Astrocyte (in vitro differentiated cells and primary cell): ENCODE measurements around the gene ZNF407. TPM values are rescaled to one million over a fixed set of nuclear protein-coding genes. Genes with fewer than 3 reads are reported as not detected.

Experiments used
- DNase-seq: peaks from one replicate; pipeline ENCODE4 v3.0.0-alpha.2; 2010; ENCODE audit warnings: low read depth
- FAIRE-seq: peaks from 2 replicates; lab custom pipeline; 2011; peaks lifted over from hg19 to GRCh38; lab: Jason Lieb, UNC
- H2AFZ ChIP-seq: 2 replicates; pipeline ENCODE4 v1.6.0; 2012; ENCODE audit warnings: low read depth, low read length, inconsistent platforms
- H3K27ac ChIP-seq: 2 replicates; pipeline ENCODE4 v1.5.1; 2011; ENCODE audit warnings: low read depth, low read length, inconsistent platforms
- H3K27me3 ChIP-seq: 2 replicates; pipeline ENCODE4 v1.6.0; 2011; ENCODE audit warnings: low read length, inconsistent platforms; ENCODE audit not compliant: insufficient read depth
- H3K36me3 ChIP-seq: 2 replicates; pipeline ENCODE4 v1.5.1; 2011; ENCODE audit warnings: low read length, inconsistent platforms; ENCODE audit not compliant: insufficient read depth
- H3K4me1 ChIP-seq: 2 replicates; pipeline ENCODE4 v1.5.1; 2011; ENCODE audit warnings: low read length, inconsistent platforms; ENCODE audit not compliant: insufficient read depth
- H3K4me2 ChIP-seq: 2 replicates; pipeline ENCODE4 v1.6.0; 2012; ENCODE audit warnings: low read length, inconsistent platforms
- H3K4me3 ChIP-seq: 2 replicates; pipeline ENCODE4 v1.5.1; 2011; ENCODE audit warnings: low read depth, mild to moderate bottlenecking, low read length, inconsistent platforms; ENCODE audit not compliant: insufficient read depth
- H3K79me2 ChIP-seq: 2 replicates; pipeline ENCODE4 v1.6.0; 2012; ENCODE audit warnings: mild to moderate bottlenecking, low read length, inconsistent platforms; ENCODE audit not compliant: insufficient read depth
- H3K9ac ChIP-seq: 2 replicates; pipeline ENCODE4 v1.6.0; 2012; ENCODE audit warnings: mild to moderate bottlenecking, low read length, inconsistent platforms
- H3K9me3 ChIP-seq: 2 replicates; pipeline ENCODE4 v1.5.1; 2012; ENCODE audit warnings: low read depth, mild to moderate bottlenecking, low read length, inconsistent platforms; ENCODE audit not compliant: insufficient read depth
- H4K20me1 ChIP-seq: 2 replicates; pipeline ENCODE4 v1.6.0; 2012; ENCODE audit warnings: low read length, inconsistent platforms; ENCODE audit not compliant: insufficient read depth
- H3K27ac Mint-ChIP-seq: one replicate; pipeline ENCODE4 v1.8.0; 2021; ENCODE audit warnings: mild to moderate bottlenecking, mixed read lengths; ENCODE audit not compliant: unreplicated experiment
- H3K27me3 Mint-ChIP-seq: one replicate; pipeline ENCODE4 v1.8.0; 2021; ENCODE audit warnings: low read depth, mixed read lengths; ENCODE audit not compliant: unreplicated experiment
- H3K36me3 Mint-ChIP-seq: one replicate; pipeline ENCODE4 v1.8.0; 2021; ENCODE audit warnings: low read depth, mixed read lengths; ENCODE audit not compliant: unreplicated experiment
- H3K4me1 Mint-ChIP-seq: one replicate; pipeline ENCODE4 v1.8.0; 2021; ENCODE audit warnings: low read depth, mixed read lengths; ENCODE audit not compliant: unreplicated experiment
- H3K4me3 Mint-ChIP-seq: one replicate; pipeline ENCODE4 v1.8.0; 2021; ENCODE audit warnings: mild to moderate bottlenecking, moderate library complexity, mixed read lengths; ENCODE audit not compliant: unreplicated experiment
- H3K9me3 Mint-ChIP-seq: one replicate; pipeline ENCODE4 v1.8.0; 2021; ENCODE audit warnings: mild to moderate bottlenecking, mixed read lengths; ENCODE audit not compliant: unreplicated experiment
- CTCF ChIP-seq: IDR thresholded peaks from 2 replicates; pipeline ENCODE4 v1.5.1; 2011; ENCODE audit warnings: low read depth, mild to moderate bottlenecking, inconsistent platforms, low read length, moderate library complexity; ENCODE audit not compliant: insufficient read depth
- EZH2 ChIP-seq: IDR thresholded peaks from 2 replicates; pipeline ENCODE4 v1.6.1; 2012; ENCODE audit warnings: mild to moderate bottlenecking, low read length, inconsistent platforms; ENCODE audit not compliant: insufficient read depth
- total RNA-seq: library from RNA; stranded (reverse); gene quantifications from 2 replicates; pipeline ENCODE4 v1.2.1, GENCODE V29; 2021

The ZNF407 gene
- total RNA-seq, 1 donor from 2014 or later, result 13.8 TPM

DNA sequence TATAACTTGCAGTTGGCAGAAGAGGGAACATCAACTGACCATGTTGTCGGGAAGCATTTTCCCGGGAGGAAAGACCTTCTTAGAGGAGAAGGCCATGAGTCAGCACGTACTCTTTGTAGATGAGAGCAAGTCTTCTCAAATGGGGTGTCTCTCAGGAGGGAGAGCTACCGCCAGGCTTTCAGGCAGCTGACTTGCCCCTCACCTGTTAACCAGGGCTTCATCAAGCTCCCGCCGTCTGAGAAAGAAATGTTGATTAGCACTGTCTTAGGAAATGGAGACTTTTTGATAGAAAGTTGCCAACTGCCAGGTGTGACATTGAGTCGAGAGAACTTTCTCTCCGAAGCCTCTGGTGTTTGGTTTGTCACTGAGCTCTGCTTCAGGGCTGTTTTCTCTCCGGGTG, 196.1 kb downstream of the ZNF407 start:
- H3K27ac Mint-ChIP-seq, result no peak overlapping the region
- H3K4me3 Mint-ChIP-seq, result no peak overlapping the region
- H3K4me1 ChIP-seq, result peaks cover 5% of the 10 kb centered on the region
- no peak overlapping the region for H3K4me2 ChIP-seq
- H3K79me2 ChIP-seq, result no peaks in the 10 kb centered on the region
- DNase-seq (no peak), FAIRE-seq (no peak)
- H3K36me3 ChIP-seq, result no peaks in the 10 kb centered on the region
- no peaks in the 10 kb centered on the region for H4K20me1 ChIP-seq
- H2AFZ ChIP-seq, result no peak overlapping the region
- H3K27me3 ChIP-seq, result no peaks in the 10 kb centered on the region
- no peak overlapping the region for H3K9ac ChIP-seq
- no peaks in the 10 kb centered on the region for H3K9me3 ChIP-seq
- H3K27ac ChIP-seq, result no peak overlapping the region
- H3K4me3 ChIP-seq, result no peak overlapping the region
- H3K36me3 Mint-ChIP-seq, result no peaks in the 10 kb centered on the region
- H3K9me3 Mint-ChIP-seq, result no peaks in the 10 kb centered on the region
- no peaks in the 10 kb centered on the region for H3K27me3 Mint-ChIP-seq
- TF ChIP-seq CTCF (no peak), EZH2 (no peak)
- peaks cover 18% of the 10 kb centered on the region for H3K4me1 Mint-ChIP-seq

- no peak overlapping the region for H3K4me2 ChIP-seq
- H3K79me2 ChIP-seq, result no peaks in the 10 kb centered on the region
- FAIRE-seq (no peak), DNase-seq (no peak)
- no peak overlapping the region for H3K4me3 ChIP-seq
- H3K27me3 ChIP-seq, result no peaks in the 10 kb centered on the region
- Mint-ChIP-seq H3K36me3 (no peaks in the 10 kb centered on the region), H3K27me3 (no peaks in the 10 kb centered on the region), H3K4me1 (peaks cover 18% of the 10 kb centered on the region), H3K27ac (no peak overlapping the region), H3K9me3 (no peaks in the 10 kb centered on the region), H3K4me3 (no peak overlapping the region)
- H4K20me1 ChIP-seq, result no peaks in the 10 kb centered on the region
- no peaks in the 10 kb centered on the region for H3K9me3 ChIP-seq
- no peaks in the 10 kb centered on the region for H3K36me3 ChIP-seq
- H2AFZ ChIP-seq, result no peak overlapping the region
- no peak for TF ChIP-seq EZH2
- peaks cover 5% of the 10 kb centered on the region for H3K4me1 ChIP-seq
- H3K9ac ChIP-seq, result no peak overlapping the region
- no peak overlapping the region for H3K27ac ChIP-seq
Measured at GRCh38 chr18:74795751-74796150, 198.1 kb downstream of the ZNF407 start.

DNA sequence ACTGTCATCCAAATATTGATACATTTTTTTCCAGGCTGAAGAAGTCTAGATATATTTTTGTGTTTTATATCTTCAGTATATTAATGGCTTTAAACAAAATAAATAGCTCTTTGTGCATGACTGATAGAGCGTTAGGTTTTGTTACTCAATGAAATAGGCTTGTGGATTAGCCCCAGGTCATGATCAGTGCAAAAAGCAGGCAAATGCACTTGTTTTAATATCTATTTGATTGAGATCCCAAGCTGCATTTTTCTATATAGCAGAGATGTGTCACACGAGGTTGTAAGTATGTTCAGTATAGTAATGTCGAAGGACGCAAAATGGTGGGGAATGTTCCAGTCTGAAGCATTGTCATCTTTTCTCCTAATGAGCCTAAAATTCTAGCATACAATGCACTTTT, 198.5 kb downstream of the ZNF407 start:
- H3K27ac Mint-ChIP-seq, result no peak overlapping the region
- no peak overlapping the region for H3K9ac ChIP-seq
- H3K9me3 ChIP-seq, result no peaks in the 10 kb centered on the region
- H3K27ac ChIP-seq, result no peak overlapping the region
- TF ChIP-seq CTCF (no peak), EZH2 (no peak)
- H3K4me1 Mint-ChIP-seq, result peaks cover 18% of the 10 kb centered on the region
- no peaks in the 10 kb centered on the region for H3K27me3 Mint-ChIP-seq
- H3K9me3 Mint-ChIP-seq, result no peaks in the 10 kb centered on the region
- DNase-seq (no peak), FAIRE-seq (no peak)
- no peak overlapping the region for H3K4me2 ChIP-seq
- no peaks in the 10 kb centered on the region for H3K36me3 Mint-ChIP-seq
- no peak overlapping the region for H3K4me3 Mint-ChIP-seq
- H2AFZ ChIP-seq, result no peak overlapping the region
- H4K20me1 ChIP-seq, result no peaks in the 10 kb centered on the region
- no peaks in the 10 kb centered on the region for H3K79me2 ChIP-seq
- H3K4me1 ChIP-seq, result peaks cover 5% of the 10 kb centered on the region
- H3K4me3 ChIP-seq, result no peak overlapping the region
- no peaks in the 10 kb centered on the region for H3K36me3 ChIP-seq
- no peaks in the 10 kb centered on the region for H3K27me3 ChIP-seq
